Endodermal cell (in vitro differentiated cells): ENCODE measurements around the gene ACADVL. TPM values are rescaled to one million over a fixed set of nuclear protein-coding genes. Genes with fewer than 3 reads are reported as not detected.

Source experiments
- DNase-seq: peaks from one replicate; pipeline ENCODE4 v3.0.0-alpha.2; 2017
- H3K27ac ChIP-seq: 2 replicates; pipeline ENCODE4 v1.5.1; 2013; ENCODE audit warnings: mild to moderate bottlenecking, low read depth, low read length, moderate library complexity
- H3K27me3 ChIP-seq: 2 replicates; pipeline ENCODE4 v1.6.1; 2013; ENCODE audit warnings: mild to moderate bottlenecking, low read length, moderate library complexity; ENCODE audit not compliant: insufficient read depth, control insufficient read depth, poor library complexity, severe bottlenecking
- H3K36me3 ChIP-seq: 2 replicates; pipeline ENCODE4 v1.7.0; 2013; ENCODE audit warnings: mild to moderate bottlenecking, low read length, moderate library complexity; ENCODE audit not compliant: control insufficient read depth, insufficient read depth
- H3K4me1 ChIP-seq: one replicate; pipeline ENCODE4 v1.7.0; 2013; ENCODE audit warnings: low read length; ENCODE audit not compliant: control insufficient read depth, insufficient read depth
- H3K4me3 ChIP-seq: 2 replicates; pipeline ENCODE4 v1.5.1; 2013; ENCODE audit warnings: mild to moderate bottlenecking, low read length, moderate library complexity
- H3K9ac ChIP-seq: 2 replicates; pipeline ENCODE4 v1.6.1; 2013; ENCODE audit warnings: mild to moderate bottlenecking, low read length, moderate library complexity; ENCODE audit not compliant: poor library complexity, severe bottlenecking; ENCODE audit errors: extremely low read depth
- H3K9me3 ChIP-seq: 2 replicates; pipeline ENCODE4 v1.6.1; 2013; ENCODE audit warnings: mild to moderate bottlenecking, low read length, moderate library complexity; ENCODE audit not compliant: control insufficient read depth
- H3K27ac Mint-ChIP-seq: 2 replicates; pipeline ENCODE4 v1.8.0; 2020; ENCODE audit warnings: mixed read lengths
- H3K27me3 Mint-ChIP-seq: 2 replicates; pipeline ENCODE4 v1.8.0; 2021; ENCODE audit warnings: mild to moderate bottlenecking, mixed read lengths; ENCODE audit not compliant: insufficient read depth
- H3K36me3 Mint-ChIP-seq: 2 replicates; pipeline ENCODE4 v1.8.0; 2020; ENCODE audit warnings: low read depth, mixed read lengths
- H3K4me1 Mint-ChIP-seq: 2 replicates; pipeline ENCODE4 v1.8.0; 2020; ENCODE audit warnings: mixed read lengths
- H3K4me3 Mint-ChIP-seq: 2 replicates; pipeline ENCODE4 v1.8.0; 2020; ENCODE audit warnings: mild to moderate bottlenecking, moderate library complexity, mixed read lengths
- H3K9me3 Mint-ChIP-seq: 2 replicates; pipeline ENCODE4 v1.8.0; 2020; ENCODE audit warnings: mild to moderate bottlenecking, mixed read lengths
- CTCF ChIP-seq: fragments of 200-600 bp; sonication (generic); conservative IDR thresholded peaks from 2 replicates; pipeline ENCODE4 v1.5.0; 2021; ENCODE audit warnings: antibody characterized with exemption, mild to moderate bottlenecking
- WGBS, 2 experiments: methylation state at CpG; one replicate each; pipeline versions ENCODE4 v1.1.5 to v1.1.7; 2013; ENCODE audit warnings: missing lambda C conversion rate in 2 of 2, mixed read lengths in 1 of 2; ENCODE audit not compliant: insufficient coverage in 1 of 2, insufficient read length in 1 of 2; 5-methylcytosine and 5-hydroxymethylcytosine counted together
- total RNA-seq, 2 donors: library from RNA; stranded (reverse); fragmentation: NEBNext Ultra II Directional in 1 of 2; extraction: Animal tissue kit (Norgen Biotek cat#: 25700) in 1 of 2; gene quantifications; 2 replicates in 1 of 2; 3 replicates in 1 of 2; pipeline ENCODE4 v1.2.1, GENCODE V29; 2021

The ACADVL gene
- total RNA-seq, 2 donors from 2014 or later, result 337 to 459 TPM

GRCh38 chr17:7236808-7237207 lies 17.1 kb downstream of the ACADVL start:
- DNase-seq, result no peak
- peak overlapping the region; percentile 75 for H3K27ac Mint-ChIP-seq
- H3K9me3 Mint-ChIP-seq, result no peaks in the 10 kb centered on the region
- peak overlapping the region; percentile 77 for H3K4me3 ChIP-seq
- peak overlapping the region; percentile 100 for H3K4me3 Mint-ChIP-seq
- H3K9ac ChIP-seq, result no peak overlapping the region
- H3K4me1 ChIP-seq, result peaks cover 5% of the 10 kb centered on the region
- H3K36me3 ChIP-seq, result peaks cover 39% of the 10 kb centered on the region
- H3K4me1 Mint-ChIP-seq, result peaks cover 50% of the 10 kb centered on the region
- H3K27ac ChIP-seq, result no peak overlapping the region
- H3K27me3 ChIP-seq, result no peaks in the 10 kb centered on the region
- no peak for TF ChIP-seq CTCF
- no peaks in the 10 kb centered on the region for H3K9me3 ChIP-seq
- 91 to 95% methylated on average over 4 to 6 of the region's 6 CpGs for WGBS, 2 experiments
- peaks cover 48% of the 10 kb centered on the region for H3K36me3 Mint-ChIP-seq
- no peaks in the 10 kb centered on the region for H3K27me3 Mint-ChIP-seq

- no peaks in the 10 kb centered on the region for H3K9me3 ChIP-seq
- no peak for DNase-seq
- Mint-ChIP-seq H3K36me3 (peaks cover 43% of the 10 kb centered on the region), H3K9me3 (no peaks in the 10 kb centered on the region), H3K27ac (peak overlapping the region; percentile 75), H3K4me3 (peak overlapping the region; percentile 100), H3K27me3 (no peaks in the 10 kb centered on the region), H3K4me1 (peaks cover 45% of the 10 kb centered on the region)
- 47 to 59% methylated on average over 3 to 6 of the region's 6 CpGs for WGBS, 2 experiments
- H3K27me3 ChIP-seq, result no peaks in the 10 kb centered on the region
- H3K9ac ChIP-seq, result no peak overlapping the region
- no peak overlapping the region for H3K27ac ChIP-seq
- H3K4me3 ChIP-seq, result peak overlapping the region; percentile 77
- H3K4me1 ChIP-seq, result peaks cover 5% of the 10 kb centered on the region
- TF ChIP-seq CTCF, result no peak
- H3K36me3 ChIP-seq, result peaks cover 39% of the 10 kb centered on the region
These were observed 17.6 kb downstream of the ACADVL start for GRCh38 chr17:7237266-7237760.

DNA sequence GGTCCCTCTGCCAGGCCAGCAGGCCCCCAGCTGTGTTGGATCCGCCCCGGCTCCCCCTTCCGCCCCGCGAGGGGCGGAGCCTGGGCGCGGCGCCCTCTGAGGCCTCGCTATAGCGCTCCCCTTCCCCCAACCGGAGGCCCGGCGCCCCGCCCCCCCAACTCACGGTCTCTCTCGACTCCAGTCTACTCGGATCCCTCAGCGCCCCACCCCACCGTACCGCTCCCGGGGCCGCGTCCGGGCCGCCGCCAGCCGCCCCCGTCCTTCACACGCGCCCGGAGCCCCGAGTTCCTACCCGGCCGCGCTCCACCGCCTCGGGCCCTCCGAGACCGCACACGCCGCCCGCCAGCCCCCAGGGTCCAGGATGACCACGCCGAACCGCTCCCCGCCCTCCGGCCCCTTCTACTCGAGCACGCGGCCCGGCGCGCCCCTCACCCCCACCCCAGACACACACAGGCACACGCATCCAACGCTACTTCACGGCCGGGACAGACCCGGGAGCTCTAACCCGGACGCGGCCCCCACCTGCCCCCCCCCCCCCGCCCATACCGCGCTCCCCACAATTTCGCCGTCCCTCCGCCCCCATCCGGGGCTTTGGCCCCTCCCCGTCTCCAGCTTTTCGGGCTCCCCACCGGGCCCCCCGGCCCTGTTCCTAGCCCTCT lies 18.2 kb downstream of the ACADVL start:
- Mint-ChIP-seq H3K4me3 (peak overlapping the region; percentile 100), H3K9me3 (no peaks in the 10 kb centered on the region), H3K4me1 (peaks cover 42% of the 10 kb centered on the region), H3K36me3 (peaks cover 42% of the 10 kb centered on the region), H3K27me3 (no peaks in the 10 kb centered on the region), H3K27ac (peak overlapping the region; percentile 75)
- 0% methylated on average over 66 of the region's 73 CpGs; no CpG with 5 or more reads in 1 of the 2 experiments for WGBS, 2 experiments
- Histone ChIP-seq H3K9me3 (no peaks in the 10 kb centered on the region), H3K27me3 (no peaks in the 10 kb centered on the region), H3K27ac (peak overlapping the region; percentile 79), H3K9ac (peak overlapping the region; percentile 97), H3K36me3 (peaks cover 39% of the 10 kb centered on the region), H3K4me1 (peaks cover 5% of the 10 kb centered on the region), H3K4me3 (peak overlapping the region; percentile 77)
- DNase-seq, result peak; percentile 95
- no peak for TF ChIP-seq CTCF
